ENCODE results near the gene PTPN13.

PTPN13 gene

GRCh38 chr4:86627462-86628135, 33.5 kb downstream of the PTPN13 start:
- no peak for DNase-seq (ENCODE audit: low spot score)
- in situ Hi-C loops (cut with MboI; ENCODE audit: low sequenced_read_pairs, unreplicated experiment): no loop called here
- TF ChIP-seq CTCF (IDR thresholded peaks at IDR 0.05; ENCODE audit: borderline replicate concordance, control extremely low read depth, extremely low read depth, insufficient read depth, missing control alignments): no peak

- no peak for TF ChIP-seq CTCF (IDR thresholded peaks at IDR 0.05; ENCODE audit: borderline replicate concordance, control extremely low read depth, extremely low read depth, insufficient read depth, missing control alignments)
- in situ Hi-C loops (cut with MboI; ENCODE audit: low sequenced_read_pairs, unreplicated experiment): no loop called here
- DNase-seq (ENCODE audit: low spot score): no peak
Measured at GRCh38 chr4:86630629-86631028, 36.5 kb downstream of the PTPN13 start.

GRCh38 chr4:86631166-86631565, 37.1 kb downstream of the PTPN13 start:
- in situ Hi-C loops (cut with MboI; ENCODE audit: low sequenced_read_pairs, unreplicated experiment): no loop called here
- DNase-seq (ENCODE audit: low spot score): no peak
- no peak for TF ChIP-seq CTCF (IDR thresholded peaks at IDR 0.05; ENCODE audit: borderline replicate concordance, control extremely low read depth, extremely low read depth, insufficient read depth, missing control alignments)

GRCh38 chr4:86633854-86634253, 39.7 kb downstream of the PTPN13 start:
- TF ChIP-seq CTCF (IDR thresholded peaks at IDR 0.05; ENCODE audit: borderline replicate concordance, control extremely low read depth, extremely low read depth, insufficient read depth, missing control alignments): no peak
- in situ Hi-C loops (cut with MboI; ENCODE audit: low sequenced_read_pairs, unreplicated experiment): no loop called here
- no peak for DNase-seq (ENCODE audit: low spot score)

- in situ Hi-C loops (cut with MboI; ENCODE audit: low sequenced_read_pairs, unreplicated experiment): no loop called here
- no peak for DNase-seq (ENCODE audit: low spot score)
- TF ChIP-seq CTCF (IDR thresholded peaks at IDR 0.05; ENCODE audit: borderline replicate concordance, control extremely low read depth, extremely low read depth, insufficient read depth, missing control alignments): no peak
Measured at GRCh38 chr4:86640469-86640868, 46.4 kb downstream of the PTPN13 start.

- in situ Hi-C loops (cut with MboI; ENCODE audit: low sequenced_read_pairs, unreplicated experiment): no loop called here
- TF ChIP-seq CTCF (IDR thresholded peaks at IDR 0.05; ENCODE audit: borderline replicate concordance, control extremely low read depth, extremely low read depth, insufficient read depth, missing control alignments): no peak
- peak; percentile 22 for DNase-seq (ENCODE audit: low spot score)
Measured at GRCh38 chr4:86641516-86642090, 47.5 kb downstream of the PTPN13 start.

Data from GM13976 (cell line).